C4-2B (cell line): ENCODE measurements around the gene RRAGC.

ENCODE experiments used
- ZFX ChIP-seq: fragments of 450-650 bp; IDR thresholded peaks from 2 replicates; pipeline ENCODE4 v1.6.1; 2017
- TF ChIP-seq, protein P1 (sequence below): fragments of 450-650 bp; conservative IDR thresholded peaks from 2 replicates; pipeline ENCODE4 v1.5.1; 2017; ENCODE audit warnings: mild to moderate bottlenecking

- TF ChIP-seq, protein P1, sequence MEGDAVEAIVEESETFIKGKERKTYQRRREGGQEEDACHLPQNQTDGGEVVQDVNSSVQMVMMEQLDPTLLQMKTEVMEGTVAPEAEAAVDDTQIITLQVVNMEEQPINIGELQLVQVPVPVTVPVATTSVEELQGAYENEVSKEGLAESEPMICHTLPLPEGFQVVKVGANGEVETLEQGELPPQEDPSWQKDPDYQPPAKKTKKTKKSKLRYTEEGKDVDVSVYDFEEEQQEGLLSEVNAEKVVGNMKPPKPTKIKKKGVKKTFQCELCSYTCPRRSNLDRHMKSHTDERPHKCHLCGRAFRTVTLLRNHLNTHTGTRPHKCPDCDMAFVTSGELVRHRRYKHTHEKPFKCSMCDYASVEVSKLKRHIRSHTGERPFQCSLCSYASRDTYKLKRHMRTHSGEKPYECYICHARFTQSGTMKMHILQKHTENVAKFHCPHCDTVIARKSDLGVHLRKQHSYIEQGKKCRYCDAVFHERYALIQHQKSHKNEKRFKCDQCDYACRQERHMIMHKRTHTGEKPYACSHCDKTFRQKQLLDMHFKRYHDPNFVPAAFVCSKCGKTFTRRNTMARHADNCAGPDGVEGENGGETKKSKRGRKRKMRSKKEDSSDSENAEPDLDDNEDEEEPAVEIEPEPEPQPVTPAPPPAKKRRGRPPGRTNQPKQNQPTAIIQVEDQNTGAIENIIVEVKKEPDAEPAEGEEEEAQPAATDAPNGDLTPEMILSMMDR: no peak
- no peak for TF ChIP-seq ZFX
Measured at GRCh38 chr1:38826886-38827285, 32.7 kb downstream of the RRAGC start.
